HL-60 (cell line): ENCODE results near the gene SMLR1.

Source experiments
- POLR2AphosphoS5 ChIP-seq: IDR thresholded peaks from 2 replicates; pipeline ENCODE4 v1.6.1; 2012; ENCODE audit warnings: low read depth
- TF ChIP-seq, protein P1 (sequence below): IDR thresholded peaks from one replicate; pipeline ENCODE4 v1.5.1; 2011; ENCODE audit warnings: low read length, control low read depth, inconsistent platforms; ENCODE audit not compliant: insufficient read depth

DNA sequence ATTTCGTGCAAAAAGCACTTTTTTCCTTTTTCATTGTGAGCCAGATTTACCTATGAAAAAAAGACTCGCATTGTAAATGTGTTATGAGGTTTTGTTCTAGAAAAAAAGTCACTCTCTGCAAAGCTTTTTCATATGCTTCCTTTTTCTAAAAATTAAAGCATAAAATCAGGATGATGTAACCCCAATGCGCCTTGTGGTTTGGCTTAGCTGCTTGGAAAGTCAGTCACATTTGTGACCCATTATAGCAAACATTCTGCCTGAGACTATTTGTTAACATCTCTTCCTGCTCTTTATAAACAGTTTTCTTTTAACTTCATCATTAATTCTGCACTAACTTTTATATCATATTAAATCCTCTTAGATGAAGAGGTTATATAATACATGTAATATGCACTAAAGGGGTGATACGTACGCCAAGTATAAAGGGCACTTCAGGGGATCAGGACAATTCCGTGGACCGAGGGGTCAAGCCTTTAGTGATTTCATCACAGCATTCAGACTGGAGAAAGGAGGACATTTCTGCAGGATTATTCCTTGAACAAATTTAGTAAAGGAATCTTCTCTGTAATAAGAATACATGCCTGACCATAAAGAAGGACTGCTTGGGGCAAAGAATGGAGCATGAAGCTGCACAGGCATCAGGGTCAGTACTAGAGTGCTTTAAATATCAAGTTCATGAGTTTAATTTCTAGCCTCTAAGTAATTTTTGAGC, 48.1 kb upstream of the SMLR1 start:
- no peak for TF ChIP-seq POLR2AphosphoS5
- TF ChIP-seq, protein P1, sequence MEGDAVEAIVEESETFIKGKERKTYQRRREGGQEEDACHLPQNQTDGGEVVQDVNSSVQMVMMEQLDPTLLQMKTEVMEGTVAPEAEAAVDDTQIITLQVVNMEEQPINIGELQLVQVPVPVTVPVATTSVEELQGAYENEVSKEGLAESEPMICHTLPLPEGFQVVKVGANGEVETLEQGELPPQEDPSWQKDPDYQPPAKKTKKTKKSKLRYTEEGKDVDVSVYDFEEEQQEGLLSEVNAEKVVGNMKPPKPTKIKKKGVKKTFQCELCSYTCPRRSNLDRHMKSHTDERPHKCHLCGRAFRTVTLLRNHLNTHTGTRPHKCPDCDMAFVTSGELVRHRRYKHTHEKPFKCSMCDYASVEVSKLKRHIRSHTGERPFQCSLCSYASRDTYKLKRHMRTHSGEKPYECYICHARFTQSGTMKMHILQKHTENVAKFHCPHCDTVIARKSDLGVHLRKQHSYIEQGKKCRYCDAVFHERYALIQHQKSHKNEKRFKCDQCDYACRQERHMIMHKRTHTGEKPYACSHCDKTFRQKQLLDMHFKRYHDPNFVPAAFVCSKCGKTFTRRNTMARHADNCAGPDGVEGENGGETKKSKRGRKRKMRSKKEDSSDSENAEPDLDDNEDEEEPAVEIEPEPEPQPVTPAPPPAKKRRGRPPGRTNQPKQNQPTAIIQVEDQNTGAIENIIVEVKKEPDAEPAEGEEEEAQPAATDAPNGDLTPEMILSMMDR = no peak
